Activated naive CD8-positive, alpha-beta T cell (primary cell): ENCODE results near the gene IGFBP5.

Source experiments
- H3K27ac Mint-ChIP-seq: one replicate; pipeline ENCODE4 v1.8.0; 2021; ENCODE audit warnings: mixed read lengths
- H3K27me3 Mint-ChIP-seq: one replicate; pipeline ENCODE4 v1.8.0; 2021; ENCODE audit warnings: mixed read lengths
- H3K36me3 Mint-ChIP-seq: one replicate; pipeline ENCODE4 v1.8.0; 2021; ENCODE audit warnings: mixed read lengths
- H3K4me1 Mint-ChIP-seq: one replicate; pipeline ENCODE4 v1.8.0; 2021; ENCODE audit warnings: low read depth, mixed read lengths
- H3K4me3 Mint-ChIP-seq: one replicate; pipeline ENCODE4 v1.8.0; 2021; ENCODE audit warnings: mild to moderate bottlenecking, mixed read lengths
- H3K9me3 Mint-ChIP-seq: one replicate; pipeline ENCODE4 v1.8.0; 2021; ENCODE audit warnings: low read depth, mixed read lengths

Gene IGFBP5

GRCh38 chr2:216657086-216657855 is 38.1 kb downstream of the IGFBP5 start:
- Mint-ChIP-seq H3K4me3 (no peak overlapping the region), H3K9me3 (no peaks in the 10 kb centered on the region), H3K27ac (no peak overlapping the region), H3K36me3 (no peaks in the 10 kb centered on the region), H3K27me3 (no peaks in the 10 kb centered on the region), H3K4me1 (no peaks in the 10 kb centered on the region)

GRCh38 chr2:216654528-216655052 is 40.8 kb downstream of the IGFBP5 start:
- Mint-ChIP-seq H3K4me3 (no peak overlapping the region), H3K9me3 (no peaks in the 10 kb centered on the region), H3K4me1 (no peaks in the 10 kb centered on the region), H3K27me3 (no peaks in the 10 kb centered on the region), H3K36me3 (no peaks in the 10 kb centered on the region), H3K27ac (no peak overlapping the region)

- Mint-ChIP-seq H3K9me3 (no peaks in the 10 kb centered on the region), H3K4me3 (no peak overlapping the region), H3K27ac (no peak overlapping the region), H3K4me1 (no peaks in the 10 kb centered on the region), H3K36me3 (no peaks in the 10 kb centered on the region), H3K27me3 (no peaks in the 10 kb centered on the region)
Observed at GRCh38 chr2:216653931-216654365, 41.4 kb downstream of the IGFBP5 start.

- Mint-ChIP-seq H3K4me1 (no peaks in the 10 kb centered on the region), H3K36me3 (no peaks in the 10 kb centered on the region), H3K27ac (no peak overlapping the region), H3K4me3 (no peak overlapping the region), H3K9me3 (no peaks in the 10 kb centered on the region), H3K27me3 (no peaks in the 10 kb centered on the region)
Observed at GRCh38 chr2:216653093-216653799, 42.1 kb downstream of the IGFBP5 start.

GRCh38 chr2:216652566-216652965 is 42.8 kb downstream of the IGFBP5 start:
- H3K27me3 Mint-ChIP-seq: no peaks in the 10 kb centered on the region
- no peak overlapping the region for H3K4me3 Mint-ChIP-seq
- H3K27ac Mint-ChIP-seq: no peak overlapping the region
- no peaks in the 10 kb centered on the region for H3K36me3 Mint-ChIP-seq
- no peaks in the 10 kb centered on the region for H3K4me1 Mint-ChIP-seq
- H3K9me3 Mint-ChIP-seq: no peaks in the 10 kb centered on the region

- Mint-ChIP-seq H3K27ac (no peak overlapping the region), H3K27me3 (peaks cover 3% of the 10 kb centered on the region), H3K9me3 (no peaks in the 10 kb centered on the region), H3K4me1 (no peaks in the 10 kb centered on the region), H3K36me3 (no peaks in the 10 kb centered on the region), H3K4me3 (no peak overlapping the region)
Observed at GRCh38 chr2:216651351-216651881, 43.9 kb downstream of the IGFBP5 start.

GRCh38 chr2:216650626-216651257 is 44.6 kb downstream of the IGFBP5 start:
- H3K36me3 Mint-ChIP-seq: no peaks in the 10 kb centered on the region
- H3K27me3 Mint-ChIP-seq: peaks cover 3% of the 10 kb centered on the region
- no peaks in the 10 kb centered on the region for H3K4me1 Mint-ChIP-seq
- H3K9me3 Mint-ChIP-seq: no peaks in the 10 kb centered on the region
- no peak overlapping the region for H3K27ac Mint-ChIP-seq
- H3K4me3 Mint-ChIP-seq: no peak overlapping the region

GRCh38 chr2:216649574-216649973 is 45.8 kb downstream of the IGFBP5 start:
- Mint-ChIP-seq H3K27me3 (peaks cover 3% of the 10 kb centered on the region), H3K9me3 (no peaks in the 10 kb centered on the region), H3K27ac (no peak overlapping the region), H3K4me3 (no peak overlapping the region), H3K36me3 (no peaks in the 10 kb centered on the region), H3K4me1 (peaks cover 5% of the 10 kb centered on the region)

- Mint-ChIP-seq H3K36me3 (no peaks in the 10 kb centered on the region), H3K4me3 (no peak overlapping the region), H3K27ac (no peak overlapping the region), H3K4me1 (peaks cover 7% of the 10 kb centered on the region), H3K27me3 (peaks cover 3% of the 10 kb centered on the region), H3K9me3 (no peaks in the 10 kb centered on the region)
Observed at GRCh38 chr2:216648105-216648504, 47.2 kb downstream of the IGFBP5 start.

- H3K4me1 Mint-ChIP-seq: peaks cover 7% of the 10 kb centered on the region
- no peak overlapping the region for H3K4me3 Mint-ChIP-seq
- peaks cover 3% of the 10 kb centered on the region for H3K27me3 Mint-ChIP-seq
- no peaks in the 10 kb centered on the region for H3K36me3 Mint-ChIP-seq
- no peaks in the 10 kb centered on the region for H3K9me3 Mint-ChIP-seq
- H3K27ac Mint-ChIP-seq: no peak overlapping the region
Observed at GRCh38 chr2:216646116-216646515, 49.2 kb downstream of the IGFBP5 start.

- no peak overlapping the region for H3K4me3 Mint-ChIP-seq
- H3K36me3 Mint-ChIP-seq: no peaks in the 10 kb centered on the region
- H3K4me1 Mint-ChIP-seq: peaks cover 7% of the 10 kb centered on the region
- peaks cover 3% of the 10 kb centered on the region for H3K27me3 Mint-ChIP-seq
- no peak overlapping the region for H3K27ac Mint-ChIP-seq
- H3K9me3 Mint-ChIP-seq: no peaks in the 10 kb centered on the region
Observed at GRCh38 chr2:216645636-216645950, 49.8 kb downstream of the IGFBP5 start.

- H3K36me3 Mint-ChIP-seq: no peaks in the 10 kb centered on the region
- peaks cover 7% of the 10 kb centered on the region for H3K4me1 Mint-ChIP-seq
- no peak overlapping the region for H3K27ac Mint-ChIP-seq
- no peak overlapping the region for H3K4me3 Mint-ChIP-seq
- H3K27me3 Mint-ChIP-seq: peaks cover 4% of the 10 kb centered on the region
- H3K9me3 Mint-ChIP-seq: no peaks in the 10 kb centered on the region
Observed at GRCh38 chr2:216644842-216645635, 50.3 kb downstream of the IGFBP5 start.

- H3K27ac Mint-ChIP-seq: no peak overlapping the region
- H3K9me3 Mint-ChIP-seq: no peaks in the 10 kb centered on the region
- H3K4me3 Mint-ChIP-seq: no peak overlapping the region
- H3K27me3 Mint-ChIP-seq: peaks cover 6% of the 10 kb centered on the region
- H3K36me3 Mint-ChIP-seq: no peaks in the 10 kb centered on the region
- peaks cover 7% of the 10 kb centered on the region for H3K4me1 Mint-ChIP-seq
Observed at GRCh38 chr2:216643986-216644659, 51.2 kb downstream of the IGFBP5 start.

GRCh38 chr2:216637472-216637871 is 57.9 kb downstream of the IGFBP5 start:
- H3K27me3 Mint-ChIP-seq: peaks cover 34% of the 10 kb centered on the region
- no peak overlapping the region for H3K4me3 Mint-ChIP-seq
- no peak overlapping the region for H3K27ac Mint-ChIP-seq
- peaks cover 26% of the 10 kb centered on the region for H3K4me1 Mint-ChIP-seq
- H3K9me3 Mint-ChIP-seq: no peaks in the 10 kb centered on the region
- no peaks in the 10 kb centered on the region for H3K36me3 Mint-ChIP-seq
